ENCODE data around the gene GOLGA8M. TPM values are rescaled to one million over a fixed set of nuclear protein-coding genes. Genes with fewer than 3 reads are reported as not detected.
"Not testable (repeated sequence)": the region's sequence is repeated elsewhere in the genome, so short reads cannot be mapped to it uniquely, and the experiment has no call there.

Gene GOLGA8M
- total RNA-seq, 1 experiment from 2014 or later: not detected

DNA sequence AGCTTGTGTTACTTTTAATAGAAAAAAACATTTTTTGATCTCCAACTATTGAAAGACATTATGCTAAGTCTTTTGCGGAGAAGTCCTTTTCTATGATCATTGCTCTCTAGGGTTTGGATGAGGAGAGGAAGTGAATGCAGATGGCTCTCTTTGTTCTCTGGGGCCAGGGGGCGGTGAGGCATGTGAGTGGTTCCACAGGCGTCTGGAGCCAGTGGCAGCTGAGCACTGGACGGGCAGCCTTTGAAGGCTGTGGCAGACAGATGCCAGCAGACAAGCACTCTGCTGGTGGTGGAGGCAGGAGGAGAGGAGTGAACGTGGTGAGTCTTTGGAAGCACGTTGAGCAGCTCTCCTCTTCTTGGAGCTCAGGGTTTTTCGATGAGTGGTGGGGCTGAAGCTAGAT lies 51.5 kb downstream of the GOLGA8M start:
- DNase-seq (ENCODE audit: low spot score); intact Hi-C loops (cut with micrococcal nuclease; ENCODE audit: unreplicated experiment); BruUV-seq (replicated peaks); H3K36me3 ChIP-seq (ENCODE audit: insufficient read depth, low read length, poor library complexity, severe bottlenecking); H3K9me3 ChIP-seq (ENCODE audit: low read depth, low read length, poor library complexity, severe bottlenecking); H3K4me1 ChIP-seq (ENCODE audit: insufficient read depth, low read length, poor library complexity, severe bottlenecking); H3K27me3 ChIP-seq (replicated peaks; ENCODE audit: insufficient read depth, low read depth, low read length, poor library complexity); POLR2A ChIA-PET (ENCODE audit: low non-redundant PET); H3K27ac ChIP-seq (ENCODE audit: low read depth, low read length, poor library complexity, severe bottlenecking); H3K4me3 ChIP-seq (ENCODE audit: low read depth, low read length, poor library complexity, severe bottlenecking); CTCF ChIA-PET: not testable (repeated sequence)

DNA sequence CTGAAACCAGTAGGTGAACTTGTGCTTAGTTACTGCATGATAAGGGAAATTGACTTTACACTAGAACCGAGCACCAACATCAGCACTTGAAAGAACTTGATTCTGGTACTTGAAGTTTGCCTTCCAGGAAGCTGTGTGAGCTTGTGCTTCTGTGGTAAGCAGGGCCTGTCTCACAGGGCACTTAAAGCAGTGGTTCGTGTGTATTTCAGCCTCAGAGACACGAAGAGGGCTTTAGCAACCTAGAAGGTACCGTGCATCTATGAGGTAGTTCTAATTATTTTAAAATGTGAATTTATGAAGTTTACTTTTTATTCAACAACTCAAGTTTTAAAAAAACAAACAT lies 56.2 kb downstream of the GOLGA8M start:
- CTCF ChIA-PET; POLR2A ChIA-PET (ENCODE audit: low non-redundant PET); BruUV-seq (replicated peaks); H3K4me3 ChIP-seq (ENCODE audit: low read depth, low read length, poor library complexity, severe bottlenecking); H3K27me3 ChIP-seq (replicated peaks; ENCODE audit: insufficient read depth, low read depth, low read length, poor library complexity); intact Hi-C loops (cut with micrococcal nuclease; ENCODE audit: unreplicated experiment); H3K36me3 ChIP-seq (ENCODE audit: insufficient read depth, low read length, poor library complexity, severe bottlenecking); H3K4me1 ChIP-seq (ENCODE audit: insufficient read depth, low read length, poor library complexity, severe bottlenecking); DNase-seq (ENCODE audit: low spot score); H3K27ac ChIP-seq (ENCODE audit: low read depth, low read length, poor library complexity, severe bottlenecking); H3K9me3 ChIP-seq (ENCODE audit: low read depth, low read length, poor library complexity, severe bottlenecking): not testable (repeated sequence)

DNA sequence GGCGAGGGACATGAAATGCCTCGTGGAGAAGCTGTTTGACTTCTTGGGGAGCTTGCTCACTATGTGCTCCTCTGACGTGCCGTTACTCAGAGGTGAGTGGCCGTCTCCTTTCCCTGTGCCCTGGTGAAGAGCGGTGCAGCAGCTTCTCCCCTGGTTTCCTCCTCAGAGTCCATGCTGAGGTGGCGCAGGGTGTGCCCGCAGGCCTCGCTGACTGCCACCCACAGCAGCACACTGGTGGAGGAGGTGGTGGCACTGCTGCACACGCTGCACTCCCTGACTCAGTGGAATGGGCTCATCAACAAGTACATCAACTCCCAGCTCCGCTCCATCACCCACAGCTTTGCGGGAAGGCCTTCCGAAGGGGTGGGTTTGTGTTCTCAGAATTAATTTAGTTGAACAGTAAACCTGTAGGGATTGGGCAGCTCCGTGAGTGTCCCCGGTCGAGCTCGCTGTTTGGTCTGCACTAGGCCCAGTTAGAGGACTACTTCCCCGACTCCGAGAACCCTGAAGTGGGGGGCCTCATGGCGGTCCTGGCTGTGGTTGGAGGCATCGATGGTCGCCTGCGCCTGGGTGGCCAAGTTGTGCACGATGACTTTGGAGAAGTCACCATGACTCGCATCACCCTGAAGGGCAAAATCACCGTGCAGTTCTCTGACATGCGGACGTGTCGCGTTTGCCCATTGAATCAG lies 56.7 kb downstream of the GOLGA8M start:
- BruUV-seq (replicated peaks); H3K4me1 ChIP-seq (ENCODE audit: insufficient read depth, low read length, poor library complexity, severe bottlenecking); H3K9me3 ChIP-seq (ENCODE audit: low read depth, low read length, poor library complexity, severe bottlenecking); H3K4me3 ChIP-seq (ENCODE audit: low read depth, low read length, poor library complexity, severe bottlenecking); intact Hi-C loops (cut with micrococcal nuclease; ENCODE audit: unreplicated experiment); CTCF ChIA-PET; POLR2A ChIA-PET (ENCODE audit: low non-redundant PET); H3K27me3 ChIP-seq (replicated peaks; ENCODE audit: insufficient read depth, low read depth, low read length, poor library complexity); H3K27ac ChIP-seq (ENCODE audit: low read depth, low read length, poor library complexity, severe bottlenecking); H3K36me3 ChIP-seq (ENCODE audit: insufficient read depth, low read length, poor library complexity, severe bottlenecking); DNase-seq (ENCODE audit: low spot score): not testable (repeated sequence)

DNA sequence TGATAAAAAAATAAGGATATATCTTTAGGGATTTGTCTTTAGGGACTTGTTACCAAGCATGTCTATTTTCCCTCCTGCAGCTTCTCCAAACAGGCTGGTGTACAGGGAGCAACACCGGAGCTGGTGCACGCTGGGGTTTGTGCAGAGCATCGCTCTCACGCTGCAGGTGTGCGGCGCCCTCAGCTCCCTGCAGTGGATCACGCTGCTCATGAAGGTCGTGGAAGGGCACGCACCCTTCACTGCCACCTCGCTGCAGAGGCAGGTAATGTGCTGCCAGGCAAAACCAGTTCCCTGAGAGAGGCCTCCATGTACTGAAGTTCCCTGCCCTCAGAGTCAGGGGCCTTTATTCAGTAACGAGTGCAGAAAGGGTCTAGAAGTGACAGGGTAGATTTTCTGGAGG lies 58.0 kb downstream of the GOLGA8M start:
- H3K9me3 ChIP-seq (ENCODE audit: low read depth, low read length, poor library complexity, severe bottlenecking); H3K27me3 ChIP-seq (replicated peaks; ENCODE audit: insufficient read depth, low read depth, low read length, poor library complexity); intact Hi-C loops (cut with micrococcal nuclease; ENCODE audit: unreplicated experiment); BruUV-seq (replicated peaks); H3K4me1 ChIP-seq (ENCODE audit: insufficient read depth, low read length, poor library complexity, severe bottlenecking); DNase-seq (ENCODE audit: low spot score); CTCF ChIA-PET; H3K4me3 ChIP-seq (ENCODE audit: low read depth, low read length, poor library complexity, severe bottlenecking); H3K36me3 ChIP-seq (ENCODE audit: insufficient read depth, low read length, poor library complexity, severe bottlenecking); H3K27ac ChIP-seq (ENCODE audit: low read depth, low read length, poor library complexity, severe bottlenecking); POLR2A ChIA-PET (ENCODE audit: low non-redundant PET): not testable (repeated sequence)

DNA sequence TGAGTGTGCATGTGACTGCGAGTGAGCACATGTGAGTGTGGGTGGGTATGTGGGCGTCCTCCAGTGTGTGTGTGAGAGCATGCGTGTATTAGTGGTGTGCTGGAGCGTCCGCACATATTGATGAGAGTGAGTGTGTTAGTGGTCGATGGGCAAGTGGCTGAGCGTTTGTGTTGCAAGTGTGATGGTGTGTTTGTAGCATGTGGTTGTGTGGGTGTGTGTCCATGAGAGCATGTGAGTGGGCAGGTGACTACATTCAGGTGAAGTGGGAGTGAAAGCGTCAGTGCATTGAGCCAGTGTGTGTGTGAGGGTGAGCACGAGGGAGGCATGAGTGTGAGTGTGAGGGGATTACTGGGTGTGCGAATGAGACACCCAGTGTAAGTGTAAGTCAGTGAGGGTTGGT lies 59.7 kb downstream of the GOLGA8M start:
- BruUV-seq (replicated peaks); DNase-seq (ENCODE audit: low spot score); H3K27me3 ChIP-seq (replicated peaks; ENCODE audit: insufficient read depth, low read depth, low read length, poor library complexity); H3K9me3 ChIP-seq (ENCODE audit: low read depth, low read length, poor library complexity, severe bottlenecking); intact Hi-C loops (cut with micrococcal nuclease; ENCODE audit: unreplicated experiment); H3K4me1 ChIP-seq (ENCODE audit: insufficient read depth, low read length, poor library complexity, severe bottlenecking); POLR2A ChIA-PET (ENCODE audit: low non-redundant PET); H3K36me3 ChIP-seq (ENCODE audit: insufficient read depth, low read length, poor library complexity, severe bottlenecking); CTCF ChIA-PET; H3K4me3 ChIP-seq (ENCODE audit: low read depth, low read length, poor library complexity, severe bottlenecking); H3K27ac ChIP-seq (ENCODE audit: low read depth, low read length, poor library complexity, severe bottlenecking): not testable (repeated sequence)

Other genes with a start within 250 kb of the GOLGA8M start
- not detected in 2 replicates for gene GOLGA8G, start 179.4 kb downstream of the GOLGA8M start, total RNA-seq (2021)
- gene GOLGA6L25, start 158.9 kb downstream of the GOLGA8M start, total RNA-seq (2021): not detected in 2 replicates
- not detected in 2 replicates for gene GOLGA6L7, start 136.2 kb upstream of the GOLGA8M start, total RNA-seq (2021)
- 11.7 and 12.9 TPM in 2 replicates for gene APBA2, start 173.6 kb upstream of the GOLGA8M start, total RNA-seq (2021)

Measured in A673 (cell line).